Measurements from ENCODE around the gene ZNRD2. TPM values are rescaled to one million over a fixed set of nuclear protein-coding genes. Genes with fewer than 3 reads are reported as not detected.

The ZNRD2 gene
- total RNA-seq, 1 experiment from 2014 or later: 45.8 TPM

- H4K5ac ChIP-seq (ENCODE audit: insufficient read length, low read depth, low read length): no peak overlapping the region
Observed at GRCh38 chr11:65584723-65585171, 14.5 kb downstream of the ZNRD2 start.

More at GRCh38 chr11:65584723-65585171, 14.5 kb downstream of the ZNRD2 start:
- H4K20me1 ChIP-seq (ENCODE audit: control insufficient read depth, insufficient read depth, insufficient read length): no peaks in the 10 kb centered on the region
- H3K36me3 Mint-ChIP-seq (ENCODE audit: insufficient read depth in 1 of 3, low read depth in 3 of 3): no peaks in the 10 kb centered on the region
- no peak overlapping the region for H3T11ph ChIP-seq (ENCODE audit: low read length)
- no peaks in the 10 kb centered on the region for H3K9me3 ChIP-seq (ENCODE audit: control insufficient read depth, low read depth, low read length)
- H3K27ac Mint-ChIP-seq: no peak overlapping the region
- no peak overlapping the region for H2AFZ ChIP-seq (ENCODE audit: low read length)
- peaks cover 0 to 26% of the 10 kb centered on the region in 2 experiments; a peak in 2 of 4 replicates for H3K4me1 Mint-ChIP-seq
- H2BK15ac ChIP-seq (ENCODE audit: low read depth, low read length): no peak overlapping the region
- DNase-seq: no peak
- no peaks in the 10 kb centered on the region; the same call in 1 of the 2 replicates for H3K27me3 ChIP-seq (ENCODE audit: insufficient read depth, low read length)
- no peak overlapping the region for H3K23ac ChIP-seq (ENCODE audit: insufficient read length, low read depth, low read length)
- H3K23me2 ChIP-seq (ENCODE audit: insufficient read length, low read depth, low read length, poor library complexity, severe bottlenecking): no peaks in the 10 kb centered on the region
- H2BK20ac ChIP-seq (ENCODE audit: low read depth, low read length, poor library complexity, severe bottlenecking): no peak overlapping the region
- no peak overlapping the region for H2BK5ac ChIP-seq (ENCODE audit: insufficient read length, low read length)
- H3K18ac ChIP-seq (ENCODE audit: insufficient read length, low read depth, low read length): no peak overlapping the region
- H3K79me1 ChIP-seq (ENCODE audit: insufficient read depth, low read depth, low read length, poor library complexity, severe bottlenecking): no peaks in the 10 kb centered on the region
- H3K9ac ChIP-seq (ENCODE audit: extremely low read depth, insufficient read length, low read length): no peak overlapping the region
- H2BK12ac ChIP-seq (ENCODE audit: insufficient read length, low read depth, low read length): no peak overlapping the region
- H3K9me3 Mint-ChIP-seq: no peaks in the 10 kb centered on the region
- H3K56ac ChIP-seq (ENCODE audit: insufficient read length, low read depth, low read length): no peak overlapping the region
- WGBS (ENCODE audit: extremely low coverage, insufficient read length, low lambda C conversion rate): no CpG with 5 or more reads among the region's 46 CpGs
- no peaks in the 10 kb centered on the region for H3K79me2 ChIP-seq (ENCODE audit: insufficient read depth, low read length)
- no peaks in the 10 kb centered on the region for H3K4me1 ChIP-seq (ENCODE audit: insufficient read depth, low read length)
- H2BK120ac ChIP-seq (ENCODE audit: low read depth, low read length, poor library complexity, severe bottlenecking): no peak overlapping the region
- peaks cover 6% of the 10 kb centered on the region for H3K27me3 Mint-ChIP-seq (ENCODE audit: low read depth)
- no peak for TF ChIP-seq CTCF (conservative IDR thresholded peaks at IDR 0.05)
- no peak overlapping the region for H3K4me3 Mint-ChIP-seq
- no peak overlapping the region for H2AK5ac ChIP-seq (ENCODE audit: insufficient read length, low read length)
- no peak overlapping the region for H3K14ac ChIP-seq (ENCODE audit: insufficient read depth, low read length)
- no peak overlapping the region for H3K4ac ChIP-seq (ENCODE audit: low read depth, low read length)
- H3K27ac ChIP-seq (ENCODE audit: insufficient read length, low read depth, low read length): no peak overlapping the region
- H3K4me2 ChIP-seq (ENCODE audit: insufficient read depth, insufficient read length, low read length): no peak overlapping the region
- no peak overlapping the region for H4K8ac ChIP-seq (replicated peaks; ENCODE audit: insufficient read length, low read depth, low read length)
- no peak overlapping the region for H4K91ac ChIP-seq (ENCODE audit: insufficient read length, low read depth, low read length)

Measured in H9 (cell line).